Esophagus muscularis mucosa (tissue), 4 donors: ENCODE measurements around the gene CDC45. TPM values are rescaled to one million over a fixed set of nuclear protein-coding genes. Genes with fewer than 3 reads are reported as not detected.

ENCODE experiments used
- DNase-seq: peaks from one replicate; pipeline ENCODE4 v3.0.0-alpha.2; 2017; ENCODE audit errors: extremely low spot score
- H3K27ac ChIP-seq, 4 donors: fragments of 200-600 bp; sonication (generic); replicated peaks in 1 of 4; 1 replicate in 3 of 4; 2 replicates in 1 of 4; pipeline ENCODE4 v1.5.1; 2016 to 2019; ENCODE audit warnings: mild to moderate bottlenecking in 1 of 4
- H3K27me3 ChIP-seq, 4 donors: fragments of 200-600 bp; sonication (generic); one replicate each; pipeline versions ENCODE4 v1.5.1 to v1.6.0; 2016 to 2019
- H3K36me3 ChIP-seq, 4 donors: fragments of 200-600 bp; sonication (generic); one replicate each; pipeline ENCODE4 v1.5.1; 2016 to 2019
- H3K4me1 ChIP-seq, 4 donors: fragments of 200-600 bp; sonication (generic); one replicate each; pipeline ENCODE4 v1.5.1; 2016 to 2019
- H3K4me3 ChIP-seq, 4 donors: fragments of 200-600 bp; sonication (generic); 1 replicate in 2 of 4; 2 replicates in 2 of 4; pipeline ENCODE4 v1.5.1; 2016 to 2019; ENCODE audit warnings: mild to moderate bottlenecking in 4 of 4, moderate library complexity in 1 of 4
- H3K9me3 ChIP-seq, 4 donors: fragments of 200-600 bp; sonication (generic); 1 replicate in 3 of 4; 2 replicates in 1 of 4; pipeline ENCODE4 v1.5.1; 2016 to 2019
- CTCF ChIP-seq, 3 experiments: fragments of 200-600 bp in 2 of 3; fragments of 450-650 bp in 1 of 3; sonication (generic) in 2 of 3; IDR thresholded peaks; one replicate each; pipeline ENCODE4 v1.5.1; 2017 to 2019; ENCODE audit warnings: antibody characterized with exemption in 3 of 3, mild to moderate bottlenecking in 2 of 3, moderate library complexity in 1 of 3
- EP300 ChIP-seq: sonication (generic); formaldehyde crosslinking; IDR thresholded peaks from one replicate; pipeline ENCODE4 v1.6.1; 2017; ENCODE audit warnings: antibody characterized with exemption
- POLR2A ChIP-seq: fragments of 450-650 bp; IDR thresholded peaks from one replicate; pipeline ENCODE4 v1.6.1; 2017; ENCODE audit warnings: antibody characterized with exemption, moderate library complexity, mild to moderate bottlenecking, low read depth
- POLR2AphosphoS5 ChIP-seq, 2 donors: sonication (generic); formaldehyde crosslinking; IDR thresholded peaks; one replicate each; pipeline ENCODE4 v1.6.1; 2017; ENCODE audit warnings: antibody characterized with exemption in 2 of 2
- WGBS: methylation state at CpG from one replicate; pipeline ENCODE4 v1.1.5; 2018; 5-methylcytosine and 5-hydroxymethylcytosine counted together
- intact Hi-C: fragments of 100-400 bp; cut with DNase I; formaldehyde crosslinking; loops from one replicate; pipeline ENCODE4 v1.15.1; 2023
- total RNA-seq, 4 donors: library from RNA; depleted of rRNA; stranded (reverse); fragments of >200 nt; gene quantifications; one replicate each; pipeline versions ENCODE4 v1.1.0 to v1.2.1, GENCODE V29; 2016

CDC45 gene
- total RNA-seq, 4 donors from 2014 or later = 0.32 to 1.1 (median 0.42) TPM; not detected in 1

- H3K36me3 ChIP-seq = no peaks in the 10 kb centered on the region
- no peaks in the 10 kb centered on the region for H3K9me3 ChIP-seq
- H3K4me1 ChIP-seq = peaks cover 17 to 22% (median 19%) of the 10 kb centered on the region in 4 donors
- 93% methylated on average over 5 of the region's 6 CpGs for WGBS
- peaks cover 0 to 31% (median 16%) of the 10 kb centered on the region in 4 donors for H3K27me3 ChIP-seq
- TF ChIP-seq CTCF (IDR thresholded peaks at IDR 0.05) (no peak), POLR2A (no peak), EP300 (no peak), POLR2AphosphoS5 (IDR thresholded peaks at IDR 0.05) (no peak)
- intact Hi-C loops = no loop called here
- H3K4me3 ChIP-seq = no peak overlapping the region
- no peak overlapping the region for H3K27ac ChIP-seq
- DNase-seq = no peak
Measured at GRCh38 chr22:19520007-19520406, 40.3 kb downstream of the CDC45 start.

DNA sequence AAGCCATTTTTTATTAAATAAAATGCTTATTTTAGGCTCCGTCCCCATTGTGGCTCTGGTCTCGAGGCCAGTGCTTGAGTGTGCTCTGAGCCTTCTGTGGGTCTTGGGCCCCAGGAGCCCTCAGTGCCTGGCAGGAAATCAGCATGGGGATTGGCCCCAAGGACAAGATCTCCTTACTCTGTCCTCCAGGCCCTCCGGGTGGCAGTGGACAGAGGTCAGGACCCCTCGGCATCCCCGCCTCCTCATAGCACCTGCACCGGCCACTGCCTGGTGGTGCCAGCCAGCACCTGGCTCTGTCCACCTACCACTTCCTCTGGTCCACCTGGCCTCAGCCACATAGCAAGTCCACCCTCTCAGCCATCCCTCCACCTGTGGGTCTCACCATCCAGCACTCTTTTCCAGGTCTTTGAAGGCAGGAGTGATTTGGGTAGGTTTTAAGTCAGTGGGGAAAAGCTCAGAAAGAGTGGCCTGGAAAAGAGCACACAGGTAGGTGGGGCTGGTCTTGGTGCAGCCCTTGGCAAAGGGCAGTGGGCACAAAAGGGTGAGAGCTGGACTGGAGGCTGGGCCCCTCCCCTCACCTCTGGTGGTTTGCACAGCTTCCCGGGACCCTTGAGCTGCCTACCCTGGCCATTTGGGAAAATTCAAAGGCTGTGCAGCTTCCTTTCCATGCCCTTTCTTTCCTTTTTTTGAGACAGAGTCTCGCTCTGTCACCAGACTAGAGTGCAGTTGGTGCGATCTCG is 41.0 kb downstream of the CDC45 start:
- no peak for TF ChIP-seq POLR2A
- 91% methylated on average over 9 of the region's 10 CpGs for WGBS
- Histone ChIP-seq H3K36me3 (no peaks in the 10 kb centered on the region), H3K27ac (peak overlapping the region in 1 of 4 donors; percentile 55), H3K9me3 (no peaks in the 10 kb centered on the region), H3K27me3 (peaks cover 0 to 38% (median 19%) of the 10 kb centered on the region in 4 donors), H3K4me3 (peak overlapping the region; percentile 46 to 59 (median 48)), H3K4me1 (peaks cover 17 to 27% (median 20%) of the 10 kb centered on the region in 4 donors)
- no peak for DNase-seq
- intact Hi-C loops = no loop called here

DNA sequence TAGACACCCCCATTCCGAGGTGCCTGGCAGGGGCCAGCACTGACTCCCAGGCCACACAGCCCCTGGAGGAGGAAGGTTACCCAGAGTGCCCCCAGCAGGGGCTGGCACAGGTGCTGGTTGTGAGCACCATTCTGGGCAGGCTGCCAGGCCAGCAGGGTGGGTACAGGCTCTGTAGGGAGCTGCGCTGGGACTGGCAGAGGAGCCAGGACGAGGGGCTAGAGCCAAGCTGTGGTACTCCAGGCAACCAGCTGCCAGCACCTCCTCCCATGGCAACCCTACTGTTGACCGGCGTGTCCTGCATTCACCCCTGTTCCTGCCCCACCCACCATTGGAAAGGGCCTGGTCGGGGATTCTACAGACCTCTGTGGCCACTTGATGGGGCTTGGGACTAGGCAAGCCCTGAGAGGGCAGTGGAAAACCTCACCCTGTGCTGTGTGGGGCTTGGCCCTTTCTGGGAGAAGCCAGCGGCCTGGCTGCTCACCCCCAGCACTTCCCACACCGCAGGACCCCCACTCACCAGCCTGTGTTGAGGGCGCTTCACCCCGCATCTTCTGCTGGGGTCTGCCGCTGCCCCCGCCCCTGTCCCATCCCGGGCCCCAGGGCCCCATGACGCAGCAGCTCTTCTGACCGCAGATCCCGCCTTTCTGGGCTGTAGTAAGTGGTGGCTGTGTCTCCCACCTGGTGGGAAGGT is 42.6 kb downstream of the CDC45 start:
- intact Hi-C loops = no loop called here
- no peaks in the 10 kb centered on the region for H3K36me3 ChIP-seq
- no peak for DNase-seq
- 68% methylated on average over 9 of the region's 16 CpGs for WGBS
- peak overlapping the region; percentile 53 to 78 (median 60) for H3K27ac ChIP-seq
- peak overlapping the region; percentile 46 to 59 (median 48) for H3K4me3 ChIP-seq
- H3K9me3 ChIP-seq = no peaks in the 10 kb centered on the region
- peaks cover 17 to 35% (median 27%) of the 10 kb centered on the region in 4 donors for H3K4me1 ChIP-seq
- no peak for TF ChIP-seq CTCF (IDR thresholded peaks at IDR 0.05)
- TF ChIP-seq POLR2A = no peak
- TF ChIP-seq POLR2AphosphoS5 (IDR thresholded peaks at IDR 0.05) = no peak
- peaks cover 0 to 54% (median 19%) of the 10 kb centered on the region in 4 donors for H3K27me3 ChIP-seq

GRCh38 chr22:19522881-19523239 is 43.1 kb downstream of the CDC45 start:
- Histone ChIP-seq H3K27ac (peak overlapping the region; percentile 53 to 78 (median 60)), H3K27me3 (peaks cover 0 to 58% (median 19%) of the 10 kb centered on the region in 4 donors), H3K4me3 (peak overlapping the region; percentile 46 to 59 (median 48)), H3K4me1 (peaks cover 20 to 40% (median 27%) of the 10 kb centered on the region in 4 donors), H3K9me3 (no peaks in the 10 kb centered on the region), H3K36me3 (no peaks in the 10 kb centered on the region)
- no peak for DNase-seq
- TF ChIP-seq POLR2AphosphoS5 (IDR thresholded peaks at IDR 0.05) = no peak
- TF ChIP-seq CTCF (IDR thresholded peaks at IDR 0.05) = no peak
- no peak for TF ChIP-seq EP300
- TF ChIP-seq POLR2A = no peak
- intact Hi-C loops = no loop called here
- WGBS = 42% methylated on average over 8 of the region's 9 CpGs
